Osteocyte (in vitro differentiated cells): ENCODE data around the gene TMEM242. TPM values are rescaled to one million over a fixed set of nuclear protein-coding genes. Genes with fewer than 3 reads are reported as not detected.

ENCODE experiments used
- DNase-seq: peaks from one replicate; pipeline ENCODE4 v3.0.0; 2021; ENCODE audit warnings: mixed read lengths; ENCODE audit not compliant: unreplicated experiment; ENCODE audit errors: extremely low spot score
- H3K27ac Mint-ChIP-seq: one replicate; pipeline ENCODE4 v1.8.0; 2021; ENCODE audit warnings: mild to moderate bottlenecking, mixed read lengths; ENCODE audit not compliant: unreplicated experiment
- H3K27me3 Mint-ChIP-seq: one replicate; pipeline ENCODE4 v1.8.0; 2021; ENCODE audit warnings: mixed read lengths; ENCODE audit not compliant: unreplicated experiment
- H3K36me3 Mint-ChIP-seq: one replicate; pipeline ENCODE4 v1.8.0; 2021; ENCODE audit warnings: mixed read lengths; ENCODE audit not compliant: unreplicated experiment
- H3K4me1 Mint-ChIP-seq: one replicate; pipeline ENCODE4 v1.8.0; 2021; ENCODE audit warnings: mixed read lengths; ENCODE audit not compliant: unreplicated experiment
- H3K4me3 Mint-ChIP-seq: one replicate; pipeline ENCODE4 v1.8.0; 2021; ENCODE audit warnings: mild to moderate bottlenecking, moderate library complexity, mixed read lengths; ENCODE audit not compliant: unreplicated experiment
- H3K9me3 Mint-ChIP-seq: one replicate; pipeline ENCODE4 v1.8.0; 2021; ENCODE audit warnings: mixed read lengths; ENCODE audit not compliant: unreplicated experiment
- CTCF ChIP-seq: fragments of 200-600 bp; sonication (generic); IDR thresholded peaks from 2 replicates; pipeline ENCODE4 v1.5.0; 2021; ENCODE audit warnings: antibody characterized with exemption, mild to moderate bottlenecking, moderate library complexity
- total RNA-seq: library from RNA; stranded (reverse); gene quantifications from 2 replicates; pipeline ENCODE4 v1.2.1, GENCODE V29; 2021

Gene TMEM242
- total RNA-seq, 1 donor from 2014 or later = 12.7 TPM

DNA sequence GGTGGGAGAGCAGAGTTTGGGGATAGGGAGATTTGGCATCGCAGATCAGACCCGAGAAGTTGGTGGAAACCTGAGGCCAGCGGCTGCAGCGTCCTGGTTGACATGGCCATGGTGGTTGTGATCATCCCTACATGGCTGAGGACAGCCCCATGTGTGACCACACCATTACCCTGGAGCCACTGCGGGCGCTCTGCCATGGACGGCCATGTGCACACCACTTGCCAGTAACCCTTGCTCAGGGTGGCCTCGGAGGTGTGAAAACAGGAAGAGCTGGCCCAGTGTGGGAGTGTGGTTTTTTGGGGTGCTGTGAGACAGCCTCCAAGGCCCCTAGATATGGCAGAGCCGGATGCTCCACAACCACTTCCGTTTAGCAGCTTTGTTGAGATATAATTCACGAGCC is 64.4 kb downstream of the TMEM242 start:
- H3K9me3 Mint-ChIP-seq = no peaks in the 10 kb centered on the region
- no peak overlapping the region for H3K4me3 Mint-ChIP-seq
- H3K27ac Mint-ChIP-seq = no peak overlapping the region
- H3K4me1 Mint-ChIP-seq = no peaks in the 10 kb centered on the region
- no peak for DNase-seq
- no peaks in the 10 kb centered on the region for H3K36me3 Mint-ChIP-seq
- no peak for TF ChIP-seq CTCF
- H3K27me3 Mint-ChIP-seq = peaks cover 34% of the 10 kb centered on the region

DNA sequence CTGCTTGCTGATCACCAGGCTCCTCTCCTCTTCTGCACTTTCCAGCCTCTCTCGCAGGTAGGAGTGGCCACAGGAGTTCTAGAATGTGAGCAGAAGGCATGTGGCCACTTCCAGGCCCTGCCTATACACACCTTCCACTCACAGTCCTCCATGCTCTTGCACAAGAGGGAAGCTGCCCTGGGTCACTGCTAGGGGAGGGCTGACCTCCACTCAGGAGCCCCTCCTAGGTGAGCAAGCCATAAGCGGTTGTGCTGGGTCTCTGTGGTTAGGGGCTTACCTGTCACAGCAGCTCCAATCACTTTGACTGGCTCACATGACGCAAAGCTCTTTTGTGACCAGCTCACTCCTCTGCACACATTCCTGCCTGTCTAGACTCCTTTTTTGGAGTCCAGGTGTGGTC is 68.2 kb downstream of the TMEM242 start:
- TF ChIP-seq CTCF = no peak
- no peaks in the 10 kb centered on the region for H3K4me1 Mint-ChIP-seq
- no peak for DNase-seq
- H3K9me3 Mint-ChIP-seq = no peaks in the 10 kb centered on the region
- H3K36me3 Mint-ChIP-seq = no peaks in the 10 kb centered on the region
- H3K27me3 Mint-ChIP-seq = peaks cover 53% of the 10 kb centered on the region
- H3K27ac Mint-ChIP-seq = no peak overlapping the region
- no peak overlapping the region for H3K4me3 Mint-ChIP-seq

DNA sequence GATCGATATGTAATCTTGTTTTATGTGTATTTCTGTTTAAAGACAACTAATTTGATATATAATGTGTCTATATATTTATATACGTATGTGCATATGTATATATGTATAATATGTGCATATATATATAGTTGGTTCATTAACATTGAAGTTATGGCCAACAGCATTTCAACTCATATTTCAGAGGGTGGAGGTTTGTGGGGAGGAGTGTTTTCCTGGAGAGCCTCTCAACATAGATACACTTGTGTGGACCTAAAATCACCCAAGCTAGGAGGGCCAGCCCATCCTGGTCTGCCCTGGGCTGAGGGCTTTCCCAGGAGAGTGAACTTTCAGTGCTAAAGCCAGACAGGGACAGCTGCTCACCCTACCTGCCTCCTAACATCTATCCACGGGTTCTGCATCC is 68.8 kb downstream of the TMEM242 start:
- no peaks in the 10 kb centered on the region for H3K36me3 Mint-ChIP-seq
- no peak overlapping the region for H3K4me3 Mint-ChIP-seq
- no peak overlapping the region for H3K27ac Mint-ChIP-seq
- no peak for TF ChIP-seq CTCF
- H3K27me3 Mint-ChIP-seq = peaks cover 55% of the 10 kb centered on the region
- no peak for DNase-seq
- H3K9me3 Mint-ChIP-seq = no peaks in the 10 kb centered on the region
- H3K4me1 Mint-ChIP-seq = no peaks in the 10 kb centered on the region

DNA sequence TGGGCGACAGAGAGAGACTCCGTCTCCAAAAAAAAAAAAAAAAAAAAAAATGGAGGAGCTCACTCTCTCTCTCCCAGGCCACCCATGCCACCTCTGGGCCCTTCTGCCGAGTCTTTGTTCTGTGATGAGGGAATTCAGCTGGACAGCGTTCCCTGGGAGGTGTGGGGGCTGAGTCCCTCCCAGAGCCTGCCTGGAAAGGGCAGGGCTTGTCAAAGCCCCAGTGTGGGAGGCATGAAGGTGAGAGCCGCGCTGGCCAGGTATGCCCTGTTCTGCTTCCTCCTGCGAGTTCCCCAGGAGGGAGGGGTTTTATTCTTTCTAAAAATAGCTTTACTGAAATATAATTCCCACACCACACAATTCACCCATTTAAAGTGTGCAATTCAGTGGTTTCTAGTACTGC is 69.6 kb downstream of the TMEM242 start:
- DNase-seq = no peak
- no peaks in the 10 kb centered on the region for H3K36me3 Mint-ChIP-seq
- no peak for TF ChIP-seq CTCF
- H3K27me3 Mint-ChIP-seq = peaks cover 62% of the 10 kb centered on the region
- H3K4me3 Mint-ChIP-seq = no peak overlapping the region
- H3K27ac Mint-ChIP-seq = no peak overlapping the region
- no peaks in the 10 kb centered on the region for H3K4me1 Mint-ChIP-seq
- H3K9me3 Mint-ChIP-seq = peaks cover 3% of the 10 kb centered on the region

DNA sequence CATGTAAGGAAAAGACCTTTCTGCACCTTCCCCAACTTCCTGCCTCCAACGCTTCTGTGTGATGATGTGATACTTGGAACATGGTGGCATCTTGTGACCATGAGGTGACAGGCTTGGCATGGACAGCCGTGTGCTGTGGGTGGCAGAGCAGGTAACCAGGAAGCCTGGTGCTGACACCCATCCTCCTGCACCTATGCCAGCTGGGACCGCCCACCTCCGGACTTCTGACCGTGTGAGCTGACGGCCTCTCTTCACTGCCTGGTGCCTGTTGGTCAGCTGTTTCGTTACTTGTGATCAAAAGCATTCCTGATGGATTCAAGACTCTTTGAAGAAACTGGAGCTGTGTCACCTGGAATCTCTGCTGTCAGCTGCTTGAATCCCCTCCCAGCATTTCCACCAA is 70.3 kb downstream of the TMEM242 start:
- no peak for DNase-seq
- Mint-ChIP-seq H3K27me3 (peaks cover 62% of the 10 kb centered on the region), H3K4me1 (no peaks in the 10 kb centered on the region), H3K9me3 (peaks cover 5% of the 10 kb centered on the region), H3K27ac (no peak overlapping the region), H3K36me3 (peaks cover 2% of the 10 kb centered on the region), H3K4me3 (no peak overlapping the region)
- no peak for TF ChIP-seq CTCF
